H9 (cell line): Measurements from ENCODE around the gene TMEM202. TPM values are rescaled to one million over a fixed set of nuclear protein-coding genes. Genes with fewer than 3 reads are reported as not detected.

Source experiments
- DNase-seq: peaks from one replicate; pipeline ENCODE4 v3.0.0-alpha.2; 2017
- H2AFZ ChIP-seq: one replicate; pipeline ENCODE4 v1.6.1; 2013; ENCODE audit warnings: mild to moderate bottlenecking, low read length, control low read depth, moderate library complexity
- H2AK5ac ChIP-seq: 2 replicates; pipeline ENCODE4 v1.6.1; 2013; ENCODE audit warnings: low read length, control low read depth, mixed read lengths; ENCODE audit not compliant: insufficient read length
- H2BK120ac ChIP-seq: one replicate; pipeline ENCODE4 v1.6.1; 2013; ENCODE audit warnings: low read depth, mild to moderate bottlenecking, low read length, control low read depth, inconsistent platforms; ENCODE audit not compliant: poor library complexity, severe bottlenecking
- H2BK12ac ChIP-seq: 2 replicates; pipeline ENCODE4 v1.6.1; 2013; ENCODE audit warnings: low read length, control low read depth, mixed read lengths, low read depth; ENCODE audit not compliant: insufficient read length
- H2BK15ac ChIP-seq: 2 replicates; pipeline ENCODE4 v1.6.1; 2013; ENCODE audit warnings: low read depth, low read length, control low read depth
- H2BK20ac ChIP-seq: one replicate; pipeline ENCODE4 v1.6.1; 2013; ENCODE audit warnings: low read depth, mild to moderate bottlenecking, low read length, control low read depth, inconsistent platforms; ENCODE audit not compliant: poor library complexity, severe bottlenecking
- H2BK5ac ChIP-seq: 2 replicates; pipeline ENCODE4 v1.6.1; 2013; ENCODE audit warnings: low read length, control low read depth, mixed read lengths; ENCODE audit not compliant: insufficient read length
- H3K14ac ChIP-seq: 2 replicates; pipeline ENCODE4 v1.6.1; 2013; ENCODE audit warnings: low read length, control low read depth; ENCODE audit not compliant: insufficient read depth
- H3K18ac ChIP-seq: 2 replicates; pipeline ENCODE4 v1.6.1; 2013; ENCODE audit warnings: low read depth, mild to moderate bottlenecking, mixed read lengths, low read length, control low read depth; ENCODE audit not compliant: insufficient read length
- H3K23ac ChIP-seq: 2 replicates; pipeline ENCODE4 v1.6.1; 2013; ENCODE audit warnings: low read length, control low read depth, mixed read lengths, low read depth; ENCODE audit not compliant: insufficient read length
- H3K23me2 ChIP-seq: 2 replicates; pipeline ENCODE4 v1.6.1; 2013; ENCODE audit warnings: low read depth, mild to moderate bottlenecking, mixed read lengths, low read length, control low read depth; ENCODE audit not compliant: insufficient read length, poor library complexity, severe bottlenecking
- H3K27ac ChIP-seq: 2 replicates; pipeline ENCODE4 v1.5.1; 2013; ENCODE audit warnings: low read length, control low read depth, mixed read lengths, low read depth; ENCODE audit not compliant: insufficient read length
- H3K27me3 ChIP-seq: 2 replicates; pipeline ENCODE4 v1.6.1; 2013; ENCODE audit warnings: low read length, control low read depth, inconsistent platforms; ENCODE audit not compliant: insufficient read depth
- H3K4ac ChIP-seq: 2 replicates; pipeline ENCODE4 v1.6.1; 2013; ENCODE audit warnings: low read depth, mild to moderate bottlenecking, control low read depth, inconsistent platforms, low read length, moderate library complexity
- H3K4me1 ChIP-seq: 2 replicates; pipeline ENCODE4 v1.6.1; 2013; ENCODE audit warnings: low read length, control low read depth, inconsistent platforms; ENCODE audit not compliant: insufficient read depth
- H3K4me2 ChIP-seq: 2 replicates; pipeline ENCODE4 v1.6.1; 2013; ENCODE audit warnings: low read length, control low read depth, mixed read lengths; ENCODE audit not compliant: insufficient read length, insufficient read depth
- H3K56ac ChIP-seq: 2 replicates; pipeline ENCODE4 v1.6.1; 2013; ENCODE audit warnings: low read depth, mild to moderate bottlenecking, mixed read lengths, low read length, control low read depth; ENCODE audit not compliant: insufficient read length
- H3K79me1 ChIP-seq: 2 replicates; pipeline ENCODE4 v1.6.1; 2013; ENCODE audit warnings: low read depth, mild to moderate bottlenecking, moderate library complexity, low read length, control low read depth, inconsistent platforms; ENCODE audit not compliant: insufficient read depth, poor library complexity, severe bottlenecking
- H3K79me2 ChIP-seq: 2 replicates; pipeline ENCODE4 v1.6.1; 2013; ENCODE audit warnings: low read length, control low read depth, inconsistent platforms; ENCODE audit not compliant: insufficient read depth
- H3K9ac ChIP-seq: 2 replicates; pipeline ENCODE4 v1.6.1; 2013; ENCODE audit warnings: low read length, control low read depth, mixed read lengths; ENCODE audit not compliant: insufficient read length; ENCODE audit errors: extremely low read depth
- H3K9me3 ChIP-seq: one replicate; pipeline ENCODE4 v1.6.1; 2013; ENCODE audit warnings: low read depth, low read length, inconsistent platforms; ENCODE audit not compliant: control insufficient read depth
- H3T11ph ChIP-seq: one replicate; pipeline ENCODE4 v1.6.1; 2013; ENCODE audit warnings: mild to moderate bottlenecking, low read length, control low read depth, inconsistent platforms
- H4K20me1 ChIP-seq: one replicate; pipeline ENCODE4 v1.6.1; 2013; ENCODE audit not compliant: control insufficient read depth, insufficient read length, insufficient read depth
- H4K5ac ChIP-seq: 2 replicates; pipeline ENCODE4 v1.6.1; 2013; ENCODE audit warnings: low read depth, mild to moderate bottlenecking, mixed read lengths, low read length, control low read depth; ENCODE audit not compliant: insufficient read length
- H4K8ac ChIP-seq: replicated peaks from 2 replicates; pipeline ENCODE4 v1.6.1; 2013; ENCODE audit warnings: low read length, control low read depth, mixed read lengths, low read depth; ENCODE audit not compliant: insufficient read length
- H4K91ac ChIP-seq: 2 replicates; pipeline ENCODE4 v1.6.1; 2013; ENCODE audit warnings: low read depth, mild to moderate bottlenecking, moderate library complexity, mixed read lengths, low read length, control low read depth; ENCODE audit not compliant: insufficient read length
- H3K27ac Mint-ChIP-seq, 3 experiments: 2 replicates in 2 of 3; 3 replicates in 1 of 3; pipeline ENCODE4 v1.8.0; 2020 to 2021; ENCODE audit warnings: mixed read lengths in 3 of 3, mild to moderate bottlenecking in 1 of 3, moderate library complexity in 1 of 3
- H3K27me3 Mint-ChIP-seq: 2 replicates; pipeline ENCODE4 v1.8.0; 2021; ENCODE audit warnings: low read depth, mild to moderate bottlenecking, moderate library complexity, mixed read lengths
- H3K36me3 Mint-ChIP-seq, 3 experiments: 2 replicates in 2 of 3; 3 replicates in 1 of 3; pipeline ENCODE4 v1.8.0; 2020 to 2021; ENCODE audit warnings: low read depth in 3 of 3, mixed read lengths in 3 of 3; ENCODE audit not compliant: insufficient read depth in 1 of 3
- H3K4me1 Mint-ChIP-seq, 2 experiments: 2 replicates each; pipeline ENCODE4 v1.8.0; 2020; ENCODE audit warnings: mixed read lengths in 2 of 2
- H3K4me3 Mint-ChIP-seq, 2 experiments: 2 replicates in 1 of 2; 3 replicates in 1 of 2; pipeline ENCODE4 v1.8.0; 2020 to 2021; ENCODE audit warnings: mild to moderate bottlenecking in 2 of 2, mixed read lengths in 2 of 2, moderate library complexity in 1 of 2
- H3K9me3 Mint-ChIP-seq, 2 experiments: 2 replicates in 1 of 2; 3 replicates in 1 of 2; pipeline ENCODE4 v1.8.0; 2020; ENCODE audit warnings: mild to moderate bottlenecking in 2 of 2, mixed read lengths in 2 of 2, moderate library complexity in 1 of 2
- total RNA-seq: library from RNA; stranded (reverse); gene quantifications from 2 replicates; pipeline ENCODE4 v1.2.1, GENCODE V29; 2021
- TF ChIP-seq, protein P1 (sequence below): fragments of 200-600 bp; sonication (generic); conservative IDR thresholded peaks from 3 replicates; pipeline ENCODE4 v1.8.0; 2021; ENCODE audit warnings: antibody characterized with exemption, mild to moderate bottlenecking

Gene TMEM202
- total RNA-seq, 1 experiment from 2014 or later: not detected

DNA sequence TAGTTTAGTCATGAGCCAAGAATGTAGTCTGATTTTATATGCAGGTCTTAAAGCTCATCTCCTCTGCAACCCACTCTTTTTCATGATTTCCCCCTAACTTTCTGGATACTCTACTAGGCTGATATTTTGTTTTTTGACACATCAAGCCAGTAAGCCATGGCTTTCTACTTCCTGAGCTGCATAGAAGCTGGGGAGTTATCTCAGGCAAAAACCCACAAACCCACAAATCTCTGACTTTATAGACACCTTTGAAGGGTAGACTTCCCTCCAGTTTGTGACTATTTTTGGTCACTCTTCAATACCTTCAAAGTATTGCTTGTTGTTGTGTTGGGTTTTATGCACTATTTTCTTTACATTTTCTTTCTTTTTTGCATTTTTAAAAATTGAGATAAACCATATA lies 28.6 kb downstream of the TMEM202 start:
- Mint-ChIP-seq H3K36me3 (no peaks in the 10 kb centered on the region), H3K4me1 (no peaks in the 10 kb centered on the region), H3K4me3 (no peak overlapping the region), H3K9me3 (peaks cover 30 to 37% of the 10 kb centered on the region in 2 experiments), H3K27ac (no peak overlapping the region), H3K27me3 (peaks cover 16% of the 10 kb centered on the region)
- Histone ChIP-seq H3K79me1 (no peaks in the 10 kb centered on the region), H3K56ac (no peak overlapping the region), H2BK20ac (no peak overlapping the region), H2AK5ac (no peak overlapping the region), H4K91ac (no peak overlapping the region), H4K8ac (no peak overlapping the region), H2AFZ (no peak overlapping the region), H2BK120ac (no peak overlapping the region), H3K4me2 (no peak overlapping the region), H4K5ac (no peak overlapping the region), H3K14ac (no peak overlapping the region), H3K79me2 (no peaks in the 10 kb centered on the region), H3K27ac (no peak overlapping the region), H3K18ac (no peak overlapping the region), H3K27me3 (no peaks in the 10 kb centered on the region), H4K20me1 (no peaks in the 10 kb centered on the region), H2BK15ac (no peak overlapping the region), H3T11ph (no peak overlapping the region), H3K4ac (no peak overlapping the region), H2BK5ac (no peak overlapping the region), H3K4me1 (no peaks in the 10 kb centered on the region), H3K9ac (no peak overlapping the region), H3K23ac (no peak overlapping the region), H2BK12ac (no peak overlapping the region), H3K23me2 (no peaks in the 10 kb centered on the region), H3K9me3 (no peaks in the 10 kb centered on the region)
- no peak for DNase-seq
- TF ChIP-seq, protein P1, sequence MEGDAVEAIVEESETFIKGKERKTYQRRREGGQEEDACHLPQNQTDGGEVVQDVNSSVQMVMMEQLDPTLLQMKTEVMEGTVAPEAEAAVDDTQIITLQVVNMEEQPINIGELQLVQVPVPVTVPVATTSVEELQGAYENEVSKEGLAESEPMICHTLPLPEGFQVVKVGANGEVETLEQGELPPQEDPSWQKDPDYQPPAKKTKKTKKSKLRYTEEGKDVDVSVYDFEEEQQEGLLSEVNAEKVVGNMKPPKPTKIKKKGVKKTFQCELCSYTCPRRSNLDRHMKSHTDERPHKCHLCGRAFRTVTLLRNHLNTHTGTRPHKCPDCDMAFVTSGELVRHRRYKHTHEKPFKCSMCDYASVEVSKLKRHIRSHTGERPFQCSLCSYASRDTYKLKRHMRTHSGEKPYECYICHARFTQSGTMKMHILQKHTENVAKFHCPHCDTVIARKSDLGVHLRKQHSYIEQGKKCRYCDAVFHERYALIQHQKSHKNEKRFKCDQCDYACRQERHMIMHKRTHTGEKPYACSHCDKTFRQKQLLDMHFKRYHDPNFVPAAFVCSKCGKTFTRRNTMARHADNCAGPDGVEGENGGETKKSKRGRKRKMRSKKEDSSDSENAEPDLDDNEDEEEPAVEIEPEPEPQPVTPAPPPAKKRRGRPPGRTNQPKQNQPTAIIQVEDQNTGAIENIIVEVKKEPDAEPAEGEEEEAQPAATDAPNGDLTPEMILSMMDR: no peak
